ENCODE data around the gene REC114.

Gene REC114

GRCh38 chr15:73602992-73603391, 160.0 kb downstream of the REC114 start:
- DNase-seq = no peak

DNA sequence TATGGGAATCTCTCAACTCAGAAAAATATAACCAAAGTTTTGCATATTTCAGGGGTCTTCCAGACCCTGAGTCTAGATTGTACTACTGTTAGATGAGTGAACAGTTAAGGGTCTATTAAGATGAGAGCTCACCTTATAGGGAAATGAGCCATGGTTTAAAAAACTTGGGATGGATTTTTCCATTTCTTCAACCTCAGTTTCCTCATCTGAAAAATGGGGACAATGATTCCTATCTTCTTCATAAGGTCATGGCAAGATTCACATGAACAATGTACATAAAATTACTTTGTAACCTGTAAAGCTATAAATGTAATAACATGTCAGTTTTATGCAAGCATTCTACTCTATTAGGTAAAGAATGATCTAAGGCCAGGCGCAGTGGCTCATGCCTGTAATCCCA, 161.5 kb downstream of the REC114 start:
- no peak for DNase-seq

- DNase-seq = no peak
Observed at GRCh38 chr15:73605759-73606436, 162.9 kb downstream of the REC114 start.

GRCh38 chr15:73607405-73607804, 164.4 kb downstream of the REC114 start:
- DNase-seq = no peak

DNA sequence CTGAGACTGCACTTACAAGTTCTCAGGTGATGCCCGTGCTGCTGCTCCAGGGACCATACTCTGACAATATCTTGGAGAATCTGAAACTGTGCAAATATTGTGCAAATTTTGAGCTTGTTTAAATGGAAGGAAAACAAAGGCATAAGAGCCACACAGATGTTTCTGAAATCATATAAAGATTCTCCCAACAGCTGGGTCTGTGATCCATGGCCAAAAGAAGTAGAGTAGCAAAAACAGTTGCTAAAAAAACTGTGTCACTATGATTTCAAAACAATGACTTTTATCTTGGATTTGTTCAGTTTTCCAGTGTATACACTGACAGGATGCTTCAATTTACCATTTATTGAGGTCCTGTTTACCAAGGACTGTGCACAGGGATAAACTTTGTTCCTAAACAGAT, 164.9 kb downstream of the REC114 start:
- no peak for DNase-seq

- no peak for DNase-seq
Observed at GRCh38 chr15:73608475-73608874, 165.5 kb downstream of the REC114 start.

GRCh38 chr15:73608941-73609340, 166.0 kb downstream of the REC114 start:
- DNase-seq = no peak

Measured in amygdala (tissue), 56 donors.